SK-MEL-5 (cell line): ENCODE data around the gene CDK11A. TPM values are rescaled to one million over a fixed set of nuclear protein-coding genes. Genes with fewer than 3 reads are reported as not detected.
"Not testable (repeated sequence)": the region's sequence is repeated elsewhere in the genome, so short reads cannot be mapped to it uniquely, and the experiment has no call there.

ENCODE experiments used
- DNase-seq: peaks from one replicate; pipeline ENCODE4 v3.0.0-alpha.2; 2016; ENCODE audit warnings: low read depth, low spot score
- in situ Hi-C: cut with HindIII; loops from 2 replicates; pipeline ENCODE4 v1.10.0; 2016; ENCODE audit warnings: low sequenced_read_pairs, high pct_unique_total_duplicates, low pct_unique_long_range_greater_than_20kb
- total RNA-seq: library from RNA; depleted of rRNA; stranded (reverse); fragments of >200 nt; shearing (Covaris generic); gene quantifications from 2 replicates; pipeline ENCODE4 v1.2.3, GENCODE V29; 2014

CDK11A gene
- total RNA-seq, 1 experiment from 2014 or later = 4.4 TPM

GRCh38 chr1:1697358-1698183, 26.6 kb downstream of the CDK11A start:
- in situ Hi-C loops, DNase-seq: not testable (repeated sequence)

DNA sequence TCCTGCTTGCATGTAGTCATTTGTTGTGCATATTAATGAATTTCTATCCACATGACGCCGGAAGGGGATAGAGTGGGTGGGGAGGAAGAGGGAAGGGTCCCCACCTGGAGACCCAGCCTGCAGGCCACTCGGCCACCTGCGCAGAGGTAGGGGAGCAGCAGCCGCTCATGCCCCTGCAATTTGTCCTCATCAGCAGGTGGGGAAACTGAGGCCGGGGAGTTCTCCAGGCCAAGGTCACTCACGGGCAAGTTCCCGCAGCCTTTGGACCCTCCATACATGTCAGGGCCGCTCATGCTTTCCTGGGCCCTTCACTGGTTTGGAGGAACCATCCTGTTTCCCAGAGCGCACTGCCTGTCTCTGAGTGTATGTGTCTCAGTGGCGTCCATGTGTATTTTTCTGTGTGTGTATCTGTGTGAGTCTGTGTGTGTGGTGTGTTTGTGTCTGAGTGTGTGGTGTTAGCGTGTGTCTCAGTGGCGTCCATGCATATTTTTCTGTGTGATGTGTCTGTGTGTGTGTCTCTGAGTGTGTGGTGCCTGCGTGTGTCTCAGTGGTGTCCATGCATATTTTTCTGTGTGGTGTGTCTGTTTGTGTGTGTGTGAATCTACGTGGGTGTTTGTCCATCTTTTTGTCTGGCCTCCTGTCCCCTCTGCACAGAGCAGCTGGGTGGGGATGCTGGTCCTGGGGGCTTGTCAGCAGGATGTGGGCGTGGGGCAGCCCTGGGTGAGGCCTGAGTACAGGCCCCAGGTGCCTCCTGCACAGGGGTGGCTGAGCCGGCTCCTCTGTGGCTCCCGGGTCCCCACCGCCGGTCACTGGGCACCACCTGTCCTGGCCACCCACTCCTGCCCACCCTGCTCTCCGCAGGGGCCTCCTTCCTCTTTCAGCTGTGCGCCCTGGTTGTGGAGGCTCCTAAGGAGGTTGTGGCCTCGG, 27.5 kb downstream of the CDK11A start:
- in situ Hi-C loops, DNase-seq: not testable (repeated sequence)

- in situ Hi-C loops = not testable (repeated sequence)
- DNase-seq = peak; percentile 60
Measured at GRCh38 chr1:1692714-1693647, 31.2 kb downstream of the CDK11A start, which contains the start of gene SLC35E2B. Gene SLC35E2B, minus strand, starts transcription at chr1:1692795. Its CDS starts 16,096 bp downstream, at chr1:1676699.

GRCh38 chr1:1692324-1692713, 31.8 kb downstream of the CDK11A start:
- in situ Hi-C loops = not testable (repeated sequence)
- peak; percentile 6 for DNase-seq

DNA sequence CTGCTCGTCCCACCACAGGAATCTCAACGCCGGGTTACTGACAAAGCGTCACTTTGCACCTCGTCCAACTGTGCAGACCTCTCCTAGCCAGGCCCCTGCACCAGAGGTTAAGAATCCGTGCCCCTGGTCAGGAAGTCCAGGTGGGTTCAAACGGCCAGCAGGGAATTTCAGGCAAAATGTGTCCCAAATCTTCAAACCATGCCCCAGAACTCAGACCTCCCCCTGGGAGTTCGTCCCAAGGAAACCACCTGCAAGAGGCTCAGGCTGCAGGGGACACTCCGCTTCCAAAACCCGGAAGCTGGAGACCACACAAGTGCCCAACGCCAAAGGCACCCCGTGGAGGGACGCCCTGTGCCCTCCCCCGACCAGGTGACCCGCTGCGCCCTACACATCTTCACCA, 32.7 kb downstream of the CDK11A start:
- in situ Hi-C loops, DNase-seq: not testable (repeated sequence)

GRCh38 chr1:1689526-1689925, 34.6 kb downstream of the CDK11A start:
- DNase-seq, in situ Hi-C loops: not testable (repeated sequence)

DNA sequence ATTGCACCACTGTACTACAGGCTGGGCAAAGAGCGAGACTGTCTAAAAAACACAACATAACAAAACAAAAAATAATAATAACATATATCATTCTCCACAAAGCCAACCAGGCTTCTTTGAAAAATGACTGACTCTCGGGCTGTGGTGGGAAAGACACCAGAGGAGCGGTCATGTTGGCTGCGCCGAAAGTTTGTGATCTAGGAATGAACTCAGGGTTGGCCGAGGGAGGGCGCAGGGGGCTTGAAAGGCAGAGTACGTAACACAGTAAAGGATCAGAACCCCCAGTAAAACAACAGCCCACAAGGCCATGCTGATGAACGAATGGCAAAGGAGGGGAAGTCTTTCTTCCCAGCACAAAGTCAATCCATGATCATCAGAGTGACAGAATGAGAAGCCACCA, 36.3 kb downstream of the CDK11A start:
- in situ Hi-C loops = no loop called here
- DNase-seq = no peak

GRCh38 chr1:1684031-1684681, 40.0 kb downstream of the CDK11A start:
- in situ Hi-C loops = no loop called here
- no peak for DNase-seq

- in situ Hi-C loops = no loop called here
- no peak for DNase-seq
Measured at GRCh38 chr1:1683104-1683905, 40.9 kb downstream of the CDK11A start.

GRCh38 chr1:1680912-1681273, 43.3 kb downstream of the CDK11A start:
- no peak for DNase-seq
- in situ Hi-C loops = no loop called here

GRCh38 chr1:1680031-1680911, 43.9 kb downstream of the CDK11A start:
- DNase-seq = no peak
- in situ Hi-C loops = no loop called here

- in situ Hi-C loops = no loop called here
- no peak for DNase-seq
Measured at GRCh38 chr1:1678581-1679380, 45.4 kb downstream of the CDK11A start.

DNA sequence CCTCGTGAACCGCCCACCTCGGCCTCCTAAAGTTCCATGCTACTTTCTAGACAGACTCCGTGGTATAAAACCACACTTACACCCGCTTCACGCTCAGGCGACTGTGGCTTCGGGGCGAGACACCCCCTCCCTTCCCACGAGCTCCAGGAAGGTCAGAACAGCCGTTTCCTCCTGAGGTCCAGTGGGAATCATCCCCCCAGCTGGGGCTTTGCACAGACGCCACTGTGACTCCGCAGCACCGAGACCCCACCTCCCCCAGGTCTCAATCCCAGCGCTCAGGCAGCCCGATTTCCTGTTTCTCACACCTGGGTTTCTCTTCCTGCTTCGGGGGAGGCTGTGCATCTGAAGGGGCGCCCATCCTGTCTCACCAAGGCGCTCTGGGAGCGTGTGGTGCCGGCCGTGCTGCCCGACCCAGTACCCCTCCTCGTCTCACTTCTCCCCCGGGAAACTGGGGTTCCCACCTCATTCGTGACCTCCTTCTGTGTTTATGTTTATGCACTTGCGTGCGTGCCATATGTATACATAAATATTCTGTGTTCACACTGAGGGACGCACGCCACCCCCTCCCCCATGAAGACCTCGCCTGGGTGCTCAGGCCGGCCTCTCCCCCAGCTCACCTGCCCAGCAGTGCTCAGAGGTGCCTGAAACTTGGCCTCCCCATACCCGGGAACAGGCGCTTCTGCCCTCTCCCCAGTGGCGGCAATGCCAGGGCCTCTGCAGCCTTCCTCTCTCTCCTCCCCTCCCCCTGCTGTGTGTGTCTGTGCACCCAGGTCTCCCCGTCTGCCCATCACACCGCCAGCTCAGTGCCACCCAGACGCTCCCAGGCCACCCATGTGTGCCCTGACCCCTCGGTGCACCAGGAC, 46.2 kb downstream of the CDK11A start:
- DNase-seq = no peak
- in situ Hi-C loops = no loop called here

GRCh38 chr1:1676087-1676486, 48.1 kb downstream of the CDK11A start:
- in situ Hi-C loops, DNase-seq: not testable (repeated sequence)
